Adrenal gland (tissue), 12 donors: ENCODE results near the gene SLC4A1. TPM values are rescaled to one million over a fixed set of nuclear protein-coding genes. Genes with fewer than 3 reads are reported as not detected.

Experiments
- DNase-seq, 7 donors: peaks; one replicate each; pipeline ENCODE4 v3.0.0-alpha.2; 2019 to 2020
- H3K27ac ChIP-seq, 5 donors: fragments of 200-600 bp; sonication (generic) in 4 of 5; 1 replicate in 3 of 5; 2 replicates in 2 of 5; pipeline versions ENCODE4 v1.5.1 to v1.8.0; 2016 to 2020; ENCODE audit warnings: mild to moderate bottlenecking in 1 of 5
- H3K27me3 ChIP-seq: fragments of 200-600 bp; 2 replicates; pipeline ENCODE4 v1.8.0; 2021
- H3K36me3 ChIP-seq, 2 donors: fragments of 200-600 bp; replicated peaks in 1 of 2; 1 replicate in 1 of 2; 2 replicates in 1 of 2; pipeline versions ENCODE4 v1.5.1 to v1.8.0; 2018 to 2022
- H3K4me1 ChIP-seq, 2 donors: fragments of 200-600 bp; replicated peaks in 1 of 2; 1 replicate in 1 of 2; 2 replicates in 1 of 2; pipeline versions ENCODE4 v1.5.1 to v1.8.0; 2018 to 2021
- H3K4me3 ChIP-seq, 4 donors: fragments of 200-600 bp; sonication (generic) in 3 of 4; one replicate each; pipeline ENCODE4 v1.5.1; 2016 to 2018
- H3K9me3 ChIP-seq, 3 donors: fragments of 200-600 bp; sonication (generic) in 1 of 3; replicated peaks in 1 of 3; 1 replicate in 2 of 3; 2 replicates in 1 of 3; pipeline versions ENCODE4 v1.5.1 to v1.8.0; 2016 to 2021
- POLR2A ChIP-seq, 2 donors: fragments of 450-650 bp; IDR thresholded peaks; one replicate each; pipeline ENCODE4 v1.6.1; 2017; ENCODE audit warnings: antibody characterized with exemption in 2 of 2, mild to moderate bottlenecking in 2 of 2, moderate library complexity in 1 of 2
- WGBS, 4 donors: extraction: QIAGEN DNeasy Blood & Tissue Kit in 2 of 4; methylation state at CpG; one replicate each; pipeline versions ENCODE4 v1.1.5 to v1.1.7; 2013 to 2017; 5-methylcytosine and 5-hydroxymethylcytosine counted together
- intact Hi-C, 2 donors: fragments of 100-400 bp; cut with DNase I; formaldehyde crosslinking; loops; one replicate each; pipeline versions ENCODE4 v1.14.1 to v1.15.0; 2022 to 2023
- polyA plus RNA-seq, 3 donors: library from polyadenylated mRNA; stranded (reverse); fragments of 200-250 nt in 2 of 3; fragments of 350-450 nt in 1 of 3; fragmentation: Illumina TruSeq in 1 of 3; extraction: RNeasy Lipid Tissue Mini Kit (QIAGEN cat#74804) in 1 of 3; gene quantifications; one replicate each; pipeline ENCODE4 v1.2.3, GENCODE V29; 2013 to 2014
- total RNA-seq, 9 donors: library from RNA; depleted of rRNA in 4 of 9; stranded (reverse); fragments of >200 nt in 4 of 9; fragments of 120-200 nt in 1 of 9; fragmentation: NEBNext Ultra II Directional in 1 of 9; extraction: Animal tissue kit (Norgen Biotek cat#: 25700) in 1 of 9; gene quantifications; one replicate each; pipeline versions ENCODE4 v1.1.0 to v1.2.4, GENCODE V29; 2013 to 2023
- TF ChIP-seq, protein P1 (sequence below), 6 experiments: fragments of 450-650 bp in 4 of 6; fragments of 200-600 bp in 2 of 6; sonication (generic) in 1 of 6; IDR thresholded peaks; 1 replicate in 5 of 6; 2 replicates in 1 of 6; pipeline versions ENCODE4 v1.5.1 to v1.8.0; 2016 to 2021; ENCODE audit warnings: antibody characterized with exemption in 6 of 6, mild to moderate bottlenecking in 2 of 6, moderate library complexity in 1 of 6
- donor health status: healthy with polysubstance abuse.
- donor health status: Bipolar disorder and iron deficiency.
- donor health status: DM: yes; HTN: yes; CAD: no.
- donor health status: DM: no; HTN: no; CAD: no.
- donor health status: DM: no; HTN: no; CAD: no.
- donor health status: DM: yes; HTN: yes; CAD: no.

SLC4A1 gene
- total and polyA plus RNA-seq, 12 donors = 0.13 to 8.5 (median 0.17) TPM; not detected in 6

DNA sequence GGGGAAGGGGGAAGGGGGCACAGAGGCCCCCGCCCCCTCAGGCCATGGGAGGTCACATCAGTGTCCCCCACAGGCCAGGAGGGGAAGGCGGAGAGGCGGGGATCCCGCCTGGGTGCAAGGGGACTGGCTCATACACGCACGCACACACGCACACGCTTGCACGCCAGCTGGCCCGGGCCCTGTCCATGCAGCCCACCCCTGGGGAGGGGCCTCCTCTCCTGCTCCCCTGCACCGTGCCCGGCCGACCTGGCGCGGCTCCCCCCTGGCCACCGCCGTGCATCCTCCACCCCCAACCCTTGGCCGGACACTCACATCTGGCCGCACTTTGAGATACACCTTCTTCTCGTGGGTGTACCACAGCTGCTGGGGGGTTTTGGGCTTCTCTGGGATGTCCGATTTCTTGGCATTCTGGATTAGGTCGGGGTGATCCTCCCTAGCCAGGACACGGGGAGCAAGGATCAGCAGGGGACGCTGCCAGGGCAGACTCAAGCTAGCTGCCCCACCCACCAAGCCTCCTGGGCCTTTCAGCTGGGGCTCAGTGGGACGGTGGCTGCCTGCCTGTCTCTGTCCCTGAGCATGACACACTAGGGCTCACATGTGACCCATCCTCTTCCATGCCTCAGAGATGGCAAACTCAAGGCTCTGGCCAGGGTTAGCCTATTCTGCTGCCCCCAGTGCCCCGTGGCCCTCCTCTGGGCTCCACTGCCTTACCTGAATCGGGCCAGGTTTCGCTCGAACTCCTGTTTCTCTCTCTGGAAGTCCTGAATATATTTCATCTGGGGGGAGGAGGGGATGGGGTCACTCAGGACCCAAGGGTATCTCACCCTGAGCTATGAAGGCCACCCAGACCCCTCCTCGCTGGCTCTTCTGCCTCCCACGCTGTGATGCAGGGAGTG, 55.2 kb downstream of the SLC4A1 start:
- H3K9me3 ChIP-seq = no peaks in the 10 kb centered on the region
- no peaks in the 10 kb centered on the region for H3K27me3 ChIP-seq
- peaks cover 0 to 60% of the 10 kb centered on the region in 2 donors for H3K36me3 ChIP-seq
- no peak for TF ChIP-seq POLR2A (IDR thresholded peaks at IDR 0.05)
- 63 to 82% (median 69%) methylated on average over 11 to 31 of the region's 31 CpGs for WGBS, 4 donors
- H3K4me3 ChIP-seq = no peak overlapping the region
- no peak overlapping the region for H3K27ac ChIP-seq
- intact Hi-C loops = loop anchor here in 1 of 2 donors (5.0 kb wide), 1 partner anchor 140 kb away; no protein-coding TSS in a partner anchor
- DNase-seq = peak in 4 of 7 donors; percentile 52 to 60 (median 58)
- H3K4me1 ChIP-seq = peaks cover 18 to 44% of the 10 kb centered on the region in 2 donors

DNA sequence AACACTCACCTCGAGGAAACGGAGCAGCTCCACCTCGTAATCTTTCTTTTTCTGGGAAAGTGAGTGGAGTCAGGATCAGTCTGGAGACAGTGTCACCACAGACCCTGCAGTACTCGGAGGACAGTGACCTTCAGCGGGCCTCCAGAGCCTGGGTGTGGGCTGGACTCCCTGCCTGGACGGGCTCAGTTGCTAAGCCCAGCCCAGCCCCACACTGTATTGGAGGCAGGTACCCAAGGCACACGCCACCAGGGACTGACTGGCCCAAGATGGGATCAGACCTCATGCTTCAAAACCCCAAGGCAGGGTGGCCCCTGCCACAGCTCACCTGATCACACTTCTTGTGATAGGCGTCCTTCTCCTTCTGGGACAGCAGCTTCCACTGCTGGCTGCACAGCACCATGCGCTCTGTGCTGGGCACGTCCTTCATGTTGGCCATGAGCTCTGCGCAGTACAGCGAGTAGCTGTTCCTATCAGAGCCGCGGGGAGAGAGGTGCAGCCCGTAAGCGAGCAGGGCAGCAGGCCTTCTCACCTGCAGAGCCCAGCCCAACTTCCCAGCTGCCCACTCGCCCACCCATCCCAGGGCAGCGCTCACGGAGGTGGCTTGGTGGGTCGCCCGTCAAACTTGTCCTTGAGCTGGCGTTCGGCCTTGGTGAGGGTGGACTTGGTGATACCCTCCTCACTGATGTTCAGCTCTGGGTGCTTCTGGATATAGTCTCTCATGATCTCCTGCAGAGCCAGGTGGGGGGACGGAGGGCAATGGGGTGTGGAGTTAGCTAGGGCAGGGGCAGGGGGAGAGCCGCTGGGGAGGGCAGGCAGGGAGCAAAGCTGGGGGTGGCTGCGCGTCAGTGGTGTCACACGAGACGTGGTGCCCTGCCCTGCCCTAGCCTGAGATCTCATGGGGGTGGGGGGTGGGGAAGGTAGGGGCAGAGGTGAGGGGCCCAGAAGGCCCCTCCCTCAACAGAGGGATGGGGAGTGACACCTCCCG, 56.4 kb downstream of the SLC4A1 start:
- Histone ChIP-seq H3K4me3 (no peak overlapping the region), H3K27me3 (no peaks in the 10 kb centered on the region), H3K27ac (peak overlapping the region in 2 of 5 donors; percentile 67 to 79), H3K36me3 (peaks cover 0 to 71% of the 10 kb centered on the region in 2 donors), H3K4me1 (peaks cover 16 to 32% of the 10 kb centered on the region in 2 donors), H3K9me3 (no peaks in the 10 kb centered on the region)
- WGBS, 4 donors = 55 to 80% (median 58%) methylated on average over 9 to 30 of the region's 30 CpGs
- intact Hi-C loops = loop anchor here in 1 of 2 donors (5.0 kb wide), 1 partner anchor 141 kb away; no protein-coding TSS in a partner anchor
- TF ChIP-seq, protein P1, sequence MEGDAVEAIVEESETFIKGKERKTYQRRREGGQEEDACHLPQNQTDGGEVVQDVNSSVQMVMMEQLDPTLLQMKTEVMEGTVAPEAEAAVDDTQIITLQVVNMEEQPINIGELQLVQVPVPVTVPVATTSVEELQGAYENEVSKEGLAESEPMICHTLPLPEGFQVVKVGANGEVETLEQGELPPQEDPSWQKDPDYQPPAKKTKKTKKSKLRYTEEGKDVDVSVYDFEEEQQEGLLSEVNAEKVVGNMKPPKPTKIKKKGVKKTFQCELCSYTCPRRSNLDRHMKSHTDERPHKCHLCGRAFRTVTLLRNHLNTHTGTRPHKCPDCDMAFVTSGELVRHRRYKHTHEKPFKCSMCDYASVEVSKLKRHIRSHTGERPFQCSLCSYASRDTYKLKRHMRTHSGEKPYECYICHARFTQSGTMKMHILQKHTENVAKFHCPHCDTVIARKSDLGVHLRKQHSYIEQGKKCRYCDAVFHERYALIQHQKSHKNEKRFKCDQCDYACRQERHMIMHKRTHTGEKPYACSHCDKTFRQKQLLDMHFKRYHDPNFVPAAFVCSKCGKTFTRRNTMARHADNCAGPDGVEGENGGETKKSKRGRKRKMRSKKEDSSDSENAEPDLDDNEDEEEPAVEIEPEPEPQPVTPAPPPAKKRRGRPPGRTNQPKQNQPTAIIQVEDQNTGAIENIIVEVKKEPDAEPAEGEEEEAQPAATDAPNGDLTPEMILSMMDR (IDR thresholded peaks at IDR 0.05) = no peak
- TF ChIP-seq POLR2A (IDR thresholded peaks at IDR 0.05) = no peak
- peak in 4 of 7 donors; percentile 50 to 69 (median 58) for DNase-seq

DNA sequence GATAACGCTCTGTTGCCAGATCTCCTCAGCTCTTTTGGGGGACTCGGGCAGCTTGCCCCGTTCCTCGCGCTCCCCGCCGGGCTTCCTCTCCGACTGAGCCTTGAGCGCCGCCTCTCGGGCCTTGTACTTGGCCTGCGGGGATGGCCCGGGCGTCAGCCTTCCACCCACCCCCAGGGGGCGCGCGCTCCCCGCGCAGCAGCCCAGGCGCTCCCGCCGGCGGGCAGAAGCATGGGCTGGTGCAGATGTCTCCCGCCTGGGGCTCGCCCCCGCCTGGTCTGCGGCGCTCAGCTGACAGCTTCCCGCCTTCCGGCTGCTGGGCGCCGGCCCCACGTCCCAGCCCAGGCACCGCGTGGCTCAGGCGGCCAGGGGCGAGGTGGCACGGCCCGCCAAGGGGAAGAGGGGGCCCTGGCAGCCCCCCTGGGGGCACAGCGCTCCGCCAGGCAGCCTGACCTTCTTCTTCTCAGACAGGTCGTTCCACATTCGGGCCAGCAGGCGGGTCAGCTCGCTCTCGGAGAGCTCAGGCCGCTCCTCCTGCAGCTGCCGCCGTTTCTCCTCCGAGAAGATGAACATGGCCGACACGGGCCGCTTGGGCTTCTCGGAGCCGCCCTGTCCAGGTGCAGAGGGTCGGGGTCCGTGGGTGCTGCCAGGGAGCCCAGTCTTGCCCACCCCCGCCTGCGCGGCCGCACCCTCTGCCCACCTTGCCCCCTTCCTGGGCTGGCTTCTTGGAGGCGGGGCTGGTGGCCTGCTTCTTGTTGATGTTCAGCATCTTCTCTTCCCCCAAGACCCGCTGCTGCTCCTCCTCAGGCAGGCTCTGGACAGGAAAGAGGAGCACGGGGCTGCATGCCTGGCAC, 57.4 kb downstream of the SLC4A1 start:
- WGBS, 4 donors = 2 to 53% (median 19%) methylated on average over 10 to 64 of the region's 64 CpGs
- no peaks in the 10 kb centered on the region for H3K9me3 ChIP-seq
- no peak overlapping the region for H3K4me3 ChIP-seq
- no peaks in the 10 kb centered on the region for H3K27me3 ChIP-seq
- peak in 1 of 2 donors; percentile 49 for TF ChIP-seq POLR2A (IDR thresholded peaks at IDR 0.05)
- TF ChIP-seq, protein P1 (IDR thresholded peaks at IDR 0.05) = peak; percentile 93 to 100 (median 97)
- H3K4me1 ChIP-seq = peaks cover 16 to 32% of the 10 kb centered on the region in 2 donors
- peak overlapping the region in 4 of 5 donors; percentile 5 to 79 (median 40) for H3K27ac ChIP-seq
- DNase-seq = peak; percentile 88 to 94 (median 92)
- H3K36me3 ChIP-seq = peaks cover 0 to 65% of the 10 kb centered on the region in 2 donors
- intact Hi-C loops = loop anchor here in 1 of 2 donors (5.0 kb wide), 1 partner anchor 142 kb away; no protein-coding TSS in a partner anchor
